ENCODE data around the gene JAK3.

The JAK3 gene

DNA sequence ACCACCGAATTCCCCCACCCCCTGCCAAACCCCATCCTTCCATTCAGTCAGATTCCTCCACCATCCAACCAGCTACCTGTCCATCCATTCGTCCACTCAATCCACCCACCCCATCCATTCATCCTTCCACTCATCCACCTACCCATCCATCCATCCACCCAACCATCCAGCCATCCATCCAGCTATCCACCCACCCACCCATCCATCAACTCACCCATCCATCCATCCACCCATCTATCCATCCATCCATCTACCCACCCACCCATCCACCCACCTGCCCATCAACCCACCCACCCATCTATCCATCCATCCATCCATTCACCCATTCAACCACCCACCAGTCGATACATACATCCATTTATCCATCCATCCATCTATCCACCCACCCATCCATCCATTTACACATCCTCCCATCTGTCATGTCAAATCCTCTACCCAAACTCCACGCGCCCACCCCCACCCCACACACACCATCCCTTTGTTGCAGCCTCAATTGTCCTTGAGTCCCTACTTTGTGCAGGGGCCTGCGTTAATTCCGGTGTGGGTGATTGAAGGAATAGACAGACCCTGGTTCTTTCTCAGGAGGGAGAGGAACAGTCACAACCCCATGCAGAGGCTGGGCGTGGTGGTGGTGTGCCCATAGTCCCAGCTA is 18.7 kb upstream of the JAK3 start:
- in situ Hi-C loops (cut with HindIII; ENCODE audit: low sequenced_read_pairs): loop anchor here (25.0 kb wide), 1 partner anchor 154 kb away; the partner anchor contains the start of gene MAP1S

DNA sequence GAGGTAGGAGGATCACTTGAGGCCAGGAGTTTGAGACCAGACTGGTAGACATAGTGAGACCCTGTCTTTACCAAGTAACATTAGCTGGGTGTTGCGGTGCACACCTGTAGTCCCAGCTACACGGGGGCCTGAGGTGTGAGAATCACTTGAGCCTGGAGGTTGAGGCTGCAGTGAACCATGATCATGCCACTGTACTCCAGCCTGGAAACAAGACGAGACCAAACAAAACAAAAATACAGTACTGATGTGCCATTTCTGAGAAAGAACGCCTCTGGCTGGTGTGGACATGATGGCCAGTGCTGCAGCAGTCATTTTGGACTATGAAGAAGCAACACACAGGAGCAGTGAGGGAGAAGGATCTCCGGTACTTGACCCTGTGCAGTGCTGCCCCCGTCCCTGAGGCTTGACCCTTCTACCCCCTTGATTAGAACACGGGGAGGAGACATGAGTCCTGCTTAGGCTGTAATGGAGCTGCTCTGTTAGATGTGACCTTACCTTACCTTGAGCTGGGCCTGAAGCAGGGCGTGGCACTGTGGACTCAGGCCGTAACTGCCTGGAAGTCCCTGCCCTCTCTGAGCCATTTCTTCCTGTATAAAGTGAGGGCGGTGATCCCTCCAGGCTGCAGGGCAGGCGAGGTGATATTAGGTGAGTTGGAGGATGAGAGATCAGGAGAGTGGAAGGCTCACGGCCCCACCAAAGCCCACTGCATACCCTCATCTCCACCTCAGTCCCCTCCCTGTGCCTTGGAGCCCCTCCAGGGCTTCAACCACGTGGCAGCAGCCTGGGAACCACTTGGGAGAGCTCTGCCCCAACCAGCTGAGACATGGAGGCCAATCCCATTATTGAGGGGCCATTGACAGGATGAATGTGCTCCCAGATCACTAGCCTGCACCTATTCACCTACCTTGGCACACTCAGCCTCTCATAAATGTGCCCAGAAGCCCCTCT is 17.9 kb upstream of the JAK3 start:
- in situ Hi-C loops (cut with HindIII; ENCODE audit: low sequenced_read_pairs): loop anchor here (25.0 kb wide), 1 partner anchor 153 kb away; the partner anchor contains the start of gene MAP1S

DNA sequence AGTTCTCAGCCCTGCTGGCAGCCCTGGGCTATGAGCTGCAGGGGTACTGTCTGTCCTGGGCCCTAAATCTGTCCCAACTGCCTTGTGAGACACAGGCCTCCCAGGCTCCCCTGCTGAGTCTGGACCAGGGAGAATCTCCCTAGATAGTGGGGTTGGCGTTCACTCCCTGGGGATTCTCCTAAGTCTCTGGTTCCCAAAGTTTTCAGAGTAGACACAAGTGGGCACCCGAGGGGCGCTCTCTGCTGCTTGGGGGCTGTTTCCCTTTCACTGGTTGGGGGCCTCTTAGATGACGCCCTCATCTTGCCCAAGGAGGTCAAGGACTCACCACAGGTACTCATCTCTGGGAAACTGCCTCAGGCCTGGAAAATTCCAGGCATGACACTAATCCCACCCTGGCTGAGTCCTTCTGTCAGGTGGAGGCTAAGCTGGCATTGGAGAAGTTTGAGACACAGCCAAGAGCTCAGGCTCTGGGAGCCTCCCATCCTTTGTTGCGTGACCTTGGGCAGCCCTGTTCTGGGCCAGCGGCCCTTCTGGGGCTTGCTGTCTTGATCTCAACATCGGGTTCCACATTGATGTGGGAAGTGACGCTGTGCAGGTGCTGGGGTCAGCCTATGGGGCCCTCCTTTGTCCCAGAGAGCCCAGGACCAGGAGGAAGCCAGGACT is 15.9 kb upstream of the JAK3 start:
- in situ Hi-C loops (cut with HindIII; ENCODE audit: low sequenced_read_pairs): loop anchor here (25.0 kb wide), 1 partner anchor 151 kb away; the partner anchor contains the start of gene MAP1S

DNA sequence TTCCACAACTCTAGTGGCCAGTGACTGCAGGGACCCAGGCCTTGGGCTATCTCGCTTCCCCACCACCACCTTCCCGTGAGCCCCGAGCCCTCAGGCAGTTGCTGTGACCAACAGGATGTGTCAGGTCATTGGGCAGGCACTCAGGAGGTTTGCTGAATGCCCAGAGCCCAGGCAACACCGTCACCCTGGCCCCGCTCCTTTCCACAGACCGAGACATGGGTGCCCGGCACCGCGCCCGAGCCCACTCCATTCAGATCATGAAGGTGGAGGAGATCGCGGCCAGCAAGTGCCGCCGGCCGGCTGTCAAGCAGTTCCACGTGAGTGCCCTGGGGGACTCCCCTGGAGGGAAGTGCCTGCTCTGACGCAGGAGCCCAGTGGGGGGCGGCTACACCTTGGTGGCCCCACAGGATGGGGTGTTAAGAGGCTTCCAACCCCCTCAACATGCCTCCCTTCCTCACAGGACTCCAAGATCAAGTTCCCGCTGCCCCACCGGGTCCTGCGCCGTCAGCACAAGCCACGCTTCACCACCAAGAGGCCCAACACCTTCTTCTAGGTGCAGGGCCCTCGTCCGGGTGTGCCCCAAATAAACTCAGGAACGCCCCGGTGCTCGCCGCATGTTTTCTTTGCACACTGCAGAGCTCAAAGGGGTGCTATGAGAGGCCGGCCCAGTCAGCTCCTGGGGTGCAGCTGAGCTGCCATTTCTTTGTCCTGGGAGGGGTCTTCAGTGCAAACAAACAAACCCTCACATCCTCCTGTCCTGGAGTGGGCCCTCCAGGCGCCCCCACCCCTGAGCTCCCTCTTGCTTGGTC is 15.1 kb upstream of the JAK3 start:
- in situ Hi-C loops (cut with HindIII; ENCODE audit: low sequenced_read_pairs): loop anchor here (25.0 kb wide), 1 partner anchor 151 kb away; the partner anchor contains the start of gene MAP1S

DNA sequence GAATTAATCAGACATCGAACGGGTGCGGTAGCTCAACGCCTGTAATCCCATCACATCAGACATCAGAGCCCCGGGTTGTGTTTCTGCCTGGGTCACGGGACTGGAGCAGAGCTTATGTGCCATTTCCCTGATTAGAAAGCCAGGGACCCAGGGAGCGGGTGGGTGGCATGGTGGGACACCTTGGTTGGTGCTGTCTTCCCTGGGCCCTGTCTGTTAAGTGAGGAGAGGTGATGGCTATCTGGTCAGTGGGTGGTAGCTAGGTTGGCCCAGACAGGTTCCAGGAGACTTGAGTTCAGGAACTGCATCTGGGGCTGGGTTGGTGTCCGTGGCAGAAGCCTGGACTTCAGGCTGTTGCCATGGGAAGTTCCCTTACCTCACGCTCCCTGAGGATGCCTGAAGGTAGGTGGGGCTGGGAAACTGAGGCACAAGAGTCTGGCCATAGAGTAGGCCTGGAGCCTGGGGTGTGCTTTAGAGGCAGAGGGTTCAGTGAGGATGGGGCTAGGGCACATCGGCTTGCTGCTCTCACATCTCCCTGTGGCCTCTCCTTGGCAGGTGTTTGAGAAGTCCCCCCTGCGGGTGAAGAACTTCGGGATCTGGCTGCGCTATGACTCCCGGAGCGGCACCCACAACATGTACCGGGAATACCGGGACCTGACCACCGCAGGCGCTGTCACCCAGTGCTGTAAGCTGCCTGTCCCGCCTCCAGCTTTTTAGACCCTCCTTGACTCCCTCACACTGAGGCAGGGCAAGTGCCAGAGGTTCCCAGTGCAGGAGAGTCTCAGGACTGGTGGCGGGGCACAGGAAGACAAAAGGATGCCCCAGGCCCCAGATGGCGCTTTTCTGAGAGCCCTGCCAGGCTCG is 14.0 kb upstream of the JAK3 start:
- in situ Hi-C loops (cut with HindIII; ENCODE audit: low sequenced_read_pairs): loop anchor here (25.0 kb wide), 1 partner anchor 149 kb away; the partner anchor contains the start of gene MAP1S

DNA sequence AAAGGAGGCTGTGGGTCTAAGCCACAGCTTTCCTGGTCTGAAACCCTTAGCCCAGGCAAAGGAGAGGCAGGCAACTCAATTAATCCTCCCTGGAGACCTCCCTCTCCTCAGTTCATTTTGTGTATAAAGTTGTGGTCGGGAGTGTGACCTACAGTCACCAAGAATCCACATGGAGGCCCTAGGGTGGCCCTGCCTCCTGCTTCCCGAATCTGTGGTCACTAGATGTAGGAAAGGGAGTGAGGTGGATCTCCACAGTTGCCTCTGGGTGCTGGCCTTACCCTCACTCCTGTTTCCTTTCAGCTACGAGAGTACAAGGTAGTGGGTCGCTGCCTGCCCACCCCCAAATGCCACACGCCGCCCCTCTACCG is 13.2 kb upstream of the JAK3 start:
- in situ Hi-C loops (cut with HindIII; ENCODE audit: low sequenced_read_pairs): loop anchor here (25.0 kb wide), 1 partner anchor 149 kb away; the partner anchor contains the start of gene MAP1S

DNA sequence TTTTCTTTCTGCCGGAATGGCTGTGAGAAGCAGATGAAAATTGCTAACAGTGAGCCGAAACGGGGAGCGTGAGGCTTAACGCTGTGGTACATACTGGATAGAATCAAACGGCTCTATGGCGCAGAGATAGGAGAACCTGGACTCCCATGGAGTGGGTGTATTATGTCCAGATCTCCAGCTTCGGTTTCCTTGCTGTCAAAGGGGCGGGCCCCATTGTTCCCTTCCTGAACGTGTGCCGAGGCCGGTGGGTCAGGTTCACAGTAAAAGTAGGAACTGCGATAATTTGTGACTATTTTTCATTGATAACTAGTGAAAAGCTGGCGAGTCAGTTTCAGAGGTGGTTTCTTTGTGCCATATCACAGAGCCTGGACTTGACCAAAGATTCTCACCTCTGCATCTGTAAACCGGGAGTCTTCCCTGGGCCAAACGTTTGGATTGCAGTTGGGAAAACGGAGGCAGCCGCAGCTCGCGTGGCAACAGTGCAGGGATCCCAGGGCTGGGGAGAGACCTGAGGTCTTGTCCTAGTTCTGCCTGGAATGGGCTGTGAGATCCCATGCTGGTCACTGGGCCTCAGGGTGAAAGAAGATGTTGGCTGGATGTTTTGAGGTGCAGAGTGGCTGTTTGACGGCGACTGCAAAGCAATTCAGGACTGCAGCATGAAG is 12.7 kb upstream of the JAK3 start:
- in situ Hi-C loops (cut with HindIII; ENCODE audit: low sequenced_read_pairs): loop anchor here (25.0 kb wide), 1 partner anchor 148 kb away; the partner anchor contains the start of gene MAP1S

DNA sequence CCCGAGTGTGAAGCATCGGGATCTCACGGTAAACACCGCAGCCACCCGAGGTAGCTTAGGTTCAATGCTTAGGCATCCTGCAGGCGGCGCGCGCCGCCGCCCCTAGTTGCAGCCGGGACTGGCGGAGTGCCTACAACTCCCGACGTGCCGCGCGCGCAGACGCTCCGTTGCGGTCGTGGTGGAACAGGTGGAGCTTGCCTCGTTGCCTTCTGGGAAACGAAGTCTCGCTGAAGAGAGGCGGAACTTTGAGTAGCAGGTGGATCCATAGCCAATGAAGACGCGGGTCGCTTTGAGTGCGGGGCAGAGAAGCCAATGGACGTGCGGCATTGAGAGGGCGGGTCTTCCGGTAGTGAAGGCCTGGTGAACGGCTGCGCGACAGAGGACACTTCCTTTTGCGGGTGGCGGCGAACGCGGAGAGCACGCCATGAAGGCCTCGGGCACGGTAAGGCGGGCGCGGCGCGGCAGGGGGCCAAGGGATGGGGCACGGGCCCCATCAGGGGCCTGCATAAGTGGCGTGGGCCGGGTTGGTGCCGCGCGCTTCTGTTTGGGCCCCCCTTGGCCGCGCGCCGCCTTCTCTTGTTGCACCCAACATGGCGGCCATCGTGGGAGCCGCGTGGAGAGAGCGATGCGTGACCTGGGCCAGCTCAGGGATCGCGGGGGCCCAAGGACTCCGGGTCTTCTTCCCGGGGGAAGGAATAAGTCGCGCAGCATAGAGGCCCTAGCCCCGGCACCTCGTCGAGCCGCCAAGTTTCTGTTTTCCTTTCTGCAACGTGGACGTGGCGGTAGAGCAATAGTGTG is 11.9 kb upstream of the JAK3 start, which contains the start of gene RPL18A:
Gene RPL18A, plus strand, starts transcription at position 378 of the 798 bp plus-strand sequence. Its CDS starts 47 bp downstream, at position 425.
- in situ Hi-C loops (cut with HindIII; ENCODE audit: low sequenced_read_pairs): loop anchor here (25.0 kb wide), 1 partner anchor 147 kb away; the partner anchor contains the start of gene MAP1S

DNA sequence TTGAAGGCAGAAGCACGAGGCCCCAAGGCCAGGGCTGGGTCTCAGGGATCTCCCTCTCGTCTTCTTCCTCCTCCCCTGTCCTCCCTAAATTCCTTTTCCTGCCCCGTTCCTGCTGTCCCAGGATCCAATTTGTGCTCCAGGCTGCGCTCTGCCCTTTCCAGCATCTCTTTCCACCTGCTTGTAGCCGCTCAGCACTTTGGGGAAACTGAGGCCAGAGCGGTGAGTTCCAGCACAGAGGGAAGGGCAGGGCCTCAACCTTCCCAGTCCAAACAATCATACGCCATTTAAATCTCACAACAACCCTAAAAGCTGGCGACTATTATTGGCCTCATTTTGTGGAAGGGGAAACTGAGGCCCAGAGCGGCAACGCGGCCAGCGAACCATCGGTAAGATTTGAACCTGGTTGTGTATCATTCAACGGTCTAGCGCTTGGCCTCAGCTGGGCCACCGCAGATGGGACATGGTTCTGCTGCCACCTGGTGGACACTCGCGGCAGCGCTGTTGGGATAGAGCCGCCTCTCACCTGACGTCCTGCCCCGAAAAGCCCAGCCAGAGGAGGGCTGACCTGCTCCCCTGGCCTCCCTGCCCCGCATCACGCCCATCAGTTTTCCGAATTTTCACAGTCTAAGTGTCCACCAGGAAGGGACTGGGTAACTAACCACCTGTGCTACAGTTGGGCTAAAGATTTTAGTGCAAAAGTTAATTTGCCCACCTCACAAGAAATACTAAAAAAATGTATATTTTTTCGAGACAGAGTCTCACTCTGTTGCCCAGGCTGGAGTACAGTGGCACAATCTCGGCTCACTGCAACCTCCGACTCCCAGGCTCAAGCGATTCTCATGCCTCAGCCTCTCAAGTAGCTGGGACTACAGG is 7.7 kb upstream of the JAK3 start:
- in situ Hi-C loops (cut with HindIII; ENCODE audit: low sequenced_read_pairs): loop anchor here (25.0 kb wide), 1 partner anchor 143 kb away; the partner anchor contains the start of gene MAP1S

DNA sequence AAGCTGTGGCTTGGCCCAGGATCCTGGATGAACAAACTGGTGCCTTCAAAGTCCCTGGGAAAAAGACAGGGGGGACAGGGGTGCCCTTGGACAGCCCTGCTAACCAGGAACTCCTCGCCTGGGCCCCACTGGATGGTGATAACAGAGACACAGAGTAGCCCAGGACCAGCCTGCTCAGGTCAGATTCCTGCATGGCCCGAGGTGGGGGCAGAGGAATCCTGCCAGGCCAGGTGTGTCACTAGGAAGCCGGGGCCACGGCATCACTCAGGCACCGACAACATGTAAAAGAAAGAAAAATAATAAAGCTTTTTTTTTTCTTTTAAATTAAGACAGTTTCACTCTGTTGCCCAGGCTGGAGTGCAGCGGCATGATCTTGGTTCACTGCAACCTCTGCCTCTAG is 6.3 kb upstream of the JAK3 start:
- in situ Hi-C loops (cut with HindIII; ENCODE audit: low sequenced_read_pairs): loop anchor here (5.0 to 25.0 kb wide), 3 partner anchors 77 to 142 kb away; partner anchors contain the start of gene MAP1S

DNA sequence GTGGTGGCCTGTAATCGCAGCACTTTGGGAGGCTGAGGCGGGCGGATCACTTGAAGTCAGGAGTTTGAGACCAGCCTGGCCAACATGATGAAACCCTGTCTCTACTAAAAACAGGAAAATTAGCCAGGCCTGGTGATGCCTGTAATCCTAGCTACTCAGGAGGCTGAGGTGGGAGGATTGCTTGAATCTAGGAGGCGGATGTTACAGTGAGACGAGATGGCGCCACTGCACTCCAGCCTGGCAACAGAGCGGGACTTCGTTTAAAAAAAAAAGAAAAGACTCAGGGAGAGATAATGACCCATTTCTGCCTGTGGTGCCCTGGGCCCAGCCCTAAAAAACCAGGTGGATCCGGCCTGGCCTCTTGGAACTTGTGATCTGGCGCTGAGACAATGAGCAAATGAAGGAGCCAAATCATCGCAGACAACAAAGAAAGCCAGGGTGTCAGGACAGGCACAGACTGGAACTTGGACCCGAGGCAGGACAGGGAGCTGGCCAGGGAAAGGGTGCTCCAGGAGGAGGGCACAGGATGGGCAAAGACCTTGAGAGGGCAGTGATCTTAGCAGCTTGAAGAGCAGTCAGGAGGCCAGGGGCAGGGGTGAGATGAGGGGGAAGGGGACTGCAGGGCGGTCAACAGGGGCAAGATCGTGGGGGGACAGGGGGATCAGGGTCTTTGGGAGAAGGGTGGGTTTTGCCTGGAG is 962 bp upstream of the JAK3 start:
- in situ Hi-C loops (cut with HindIII; ENCODE audit: low sequenced_read_pairs): no loop called here

DNA sequence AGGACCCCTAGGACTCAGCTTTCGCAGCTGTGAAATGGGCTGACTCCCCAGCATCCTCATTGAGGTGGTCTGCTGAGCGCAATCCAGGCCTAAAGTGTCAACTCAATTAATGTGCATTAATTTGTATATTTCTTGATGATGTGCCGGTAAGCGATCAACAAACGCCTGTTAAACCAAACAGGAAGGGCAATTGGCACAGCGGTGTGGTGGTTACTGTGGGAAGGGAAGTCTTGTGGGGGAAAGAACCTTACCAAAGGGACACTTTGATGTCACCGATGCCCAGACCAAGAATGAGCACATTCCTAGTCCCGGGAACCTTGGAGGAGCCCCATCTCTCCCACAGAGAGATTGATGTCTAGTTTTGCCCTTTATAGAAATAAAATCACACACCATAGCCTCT is 1.6 kb downstream of the JAK3 start:
- in situ Hi-C loops (cut with HindIII; ENCODE audit: low sequenced_read_pairs): no loop called here

DNA sequence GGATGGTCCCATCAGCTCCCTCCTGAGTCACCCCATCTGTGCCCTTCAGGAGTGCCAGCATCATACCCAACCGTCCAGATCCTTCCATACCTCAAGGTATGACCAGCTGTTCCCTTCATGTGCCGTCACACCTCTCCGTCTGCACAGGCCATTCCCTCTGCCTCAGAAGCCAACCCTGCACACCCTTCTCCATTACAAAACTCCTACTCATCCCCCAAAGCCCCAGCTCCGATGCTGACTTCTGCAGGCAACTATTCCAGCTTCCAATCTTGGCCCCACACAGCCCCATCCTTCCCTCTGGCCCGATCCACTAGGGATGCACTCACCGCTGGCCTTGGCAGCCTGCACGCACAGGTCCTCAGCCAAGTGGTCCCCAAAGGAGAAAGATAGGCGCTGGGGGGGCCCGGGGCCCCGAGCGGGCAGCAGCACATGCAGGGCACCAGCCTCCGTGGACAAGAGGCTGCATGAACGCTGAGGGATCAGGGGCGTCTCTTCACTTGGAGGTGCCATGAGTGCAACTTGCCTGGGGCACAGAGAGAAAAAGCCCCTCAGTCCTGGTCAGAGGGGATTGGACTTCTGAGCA is 3.8 kb downstream of the JAK3 start:
- in situ Hi-C loops (cut with HindIII; ENCODE audit: low sequenced_read_pairs): no loop called here

DNA sequence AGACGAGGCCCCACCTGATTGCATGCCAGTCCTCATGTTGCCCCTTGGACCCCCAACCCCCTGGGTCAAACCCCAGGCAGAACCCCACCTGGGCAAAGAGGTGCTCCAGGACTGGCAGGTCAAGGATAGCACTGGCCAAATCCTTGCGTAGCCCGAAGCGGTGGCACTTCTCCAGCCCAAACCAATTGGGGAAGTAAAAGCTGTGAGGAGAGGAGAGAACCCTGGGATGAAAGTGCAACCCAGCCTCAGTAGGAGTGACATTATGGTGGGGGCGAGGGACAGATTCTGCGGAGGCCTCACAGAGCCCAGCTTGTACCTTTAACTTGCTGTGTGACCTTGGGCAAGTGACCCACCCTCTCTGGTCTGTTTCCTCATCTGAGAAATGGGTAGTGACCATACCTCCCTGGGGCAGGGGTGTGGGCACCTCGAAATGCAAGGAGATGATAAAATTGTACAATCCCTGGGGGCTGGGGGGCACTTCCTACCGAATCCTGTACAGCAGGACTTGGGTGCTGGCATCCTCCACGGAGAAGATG is 4.4 kb downstream of the JAK3 start:
- in situ Hi-C loops (cut with HindIII; ENCODE audit: low sequenced_read_pairs): no loop called here

DNA sequence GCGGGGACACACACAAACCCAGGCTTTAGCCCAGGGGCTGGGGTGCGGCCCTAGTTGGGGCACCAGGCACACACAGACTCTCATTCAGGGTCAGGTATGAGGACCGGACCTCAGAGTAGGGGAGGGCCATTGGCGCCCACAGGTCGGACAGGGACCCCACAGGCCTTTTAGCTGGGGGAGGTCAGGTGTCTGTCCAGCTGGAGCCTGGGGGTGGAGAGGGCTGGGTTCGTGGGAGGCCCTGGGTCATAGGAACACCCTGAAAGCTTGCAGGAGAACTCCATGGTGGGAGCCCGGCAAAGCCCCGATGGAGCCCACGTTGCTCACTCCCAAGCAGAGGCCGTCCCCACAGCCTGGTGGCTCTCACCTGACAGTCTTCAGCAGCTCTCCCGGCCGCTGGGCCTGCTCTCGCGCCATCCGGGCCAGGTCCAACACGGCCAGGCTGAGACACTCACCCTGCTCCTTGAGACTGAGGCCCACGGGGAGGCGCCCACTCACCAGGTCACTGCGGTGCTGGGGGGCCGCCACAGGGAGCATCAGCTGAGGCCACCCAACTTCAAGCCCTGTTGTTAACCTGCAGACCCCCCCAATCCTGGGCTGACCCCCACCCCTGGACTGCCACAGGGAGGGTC is 5.0 kb downstream of the JAK3 start:
- in situ Hi-C loops (cut with HindIII; ENCODE audit: low sequenced_read_pairs): no loop called here
